ENCODE data around the gene ADRA2B.
"Not testable (repeated sequence)": the region's sequence is repeated elsewhere in the genome, so short reads cannot be mapped to it uniquely, and the experiment has no call there.

Gene ADRA2B

GRCh38 chr2:96089356-96090195 lies 26.8 kb downstream of the ADRA2B start:
- in situ Hi-C loops (cut with HindIII; ENCODE audit: low pct_unique_long_range_greater_than_20kb, low sequenced_read_pairs): no loop called here
- no peak for DNase-seq (ENCODE audit: low read depth in 1 of 2, low spot score in 1 of 2)
- TF ChIP-seq JUND (IDR thresholded peaks at IDR 0.05; ENCODE audit: low read depth): no peak

DNA sequence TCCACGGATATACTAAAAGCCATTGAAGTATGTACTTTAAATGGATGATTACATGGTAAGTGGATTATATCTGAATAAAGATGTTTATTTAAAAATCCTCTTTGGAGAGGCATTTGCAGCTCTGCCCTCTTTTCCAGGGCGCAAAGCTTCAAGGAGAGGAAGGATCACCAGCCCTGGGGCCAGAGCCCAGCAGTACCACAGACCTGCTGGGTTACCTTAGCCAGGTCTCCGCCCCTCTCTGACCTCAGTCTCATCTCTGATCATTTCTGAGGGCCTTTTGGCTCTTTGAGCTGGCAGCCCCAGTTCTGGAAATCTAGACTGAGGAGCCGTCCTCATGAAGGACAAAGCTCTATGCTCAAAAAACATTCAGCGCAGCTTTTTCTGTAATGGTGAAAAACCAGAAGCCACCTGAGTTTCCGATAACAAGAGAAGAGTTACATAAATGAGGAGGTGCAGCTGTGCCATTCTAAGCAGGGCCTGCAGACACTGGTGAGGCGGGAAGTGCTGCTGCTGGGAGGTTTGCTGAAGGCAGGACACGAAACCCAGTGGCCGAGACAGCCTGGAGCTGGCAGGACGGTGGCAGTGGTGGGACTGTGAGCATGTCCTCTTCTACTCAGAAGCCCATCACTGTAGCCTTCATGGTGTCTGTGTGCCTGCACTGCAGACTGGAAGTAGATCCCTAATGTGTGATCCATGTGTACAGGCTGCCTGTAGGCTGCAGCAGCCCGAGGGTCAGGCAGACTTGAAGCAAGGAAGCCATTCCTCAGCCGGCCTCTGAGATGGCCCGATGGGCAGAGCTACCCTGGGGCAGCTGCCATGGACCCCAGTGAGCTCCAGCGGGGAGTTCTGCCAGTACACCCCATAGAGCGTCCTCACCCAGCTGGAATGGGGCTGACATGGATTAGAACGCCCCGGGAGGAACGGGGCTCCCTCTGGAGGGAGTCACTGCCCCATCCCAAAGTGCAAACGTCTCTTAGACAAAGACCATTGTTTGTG lies 27.7 kb downstream of the ADRA2B start:
- no peak for DNase-seq (ENCODE audit: low read depth in 1 of 2, low spot score in 1 of 2)
- in situ Hi-C loops (cut with HindIII; ENCODE audit: low pct_unique_long_range_greater_than_20kb, low sequenced_read_pairs): no loop called here

GRCh38 chr2:96087130-96087529 lies 29.2 kb downstream of the ADRA2B start:
- DNase-seq (ENCODE audit: low read depth in 1 of 2, low spot score in 1 of 2): no peak
- in situ Hi-C loops (cut with HindIII; ENCODE audit: low pct_unique_long_range_greater_than_20kb, low sequenced_read_pairs): no loop called here
- TF ChIP-seq JUND (IDR thresholded peaks at IDR 0.05; ENCODE audit: low read depth): no peak

More for the DNA sequence above, 27.7 kb downstream of the ADRA2B start:
- TF ChIP-seq JUND (IDR thresholded peaks at IDR 0.05; ENCODE audit: low read depth): no peak

GRCh38 chr2:96085541-96086355 lies 30.6 kb downstream of the ADRA2B start:
- DNase-seq (ENCODE audit: low read depth in 1 of 2, low spot score in 1 of 2): no peak
- in situ Hi-C loops (cut with HindIII; ENCODE audit: low pct_unique_long_range_greater_than_20kb, low sequenced_read_pairs): no loop called here
- no peak for TF ChIP-seq JUND (IDR thresholded peaks at IDR 0.05; ENCODE audit: low read depth)

- in situ Hi-C loops (cut with HindIII; ENCODE audit: low pct_unique_long_range_greater_than_20kb, low sequenced_read_pairs); DNase-seq (ENCODE audit: low read depth in 1 of 2, low spot score in 1 of 2): not testable (repeated sequence)
These were observed 31.4 kb downstream of the ADRA2B start for GRCh38 chr2:96084858-96085518.

- DNase-seq (ENCODE audit: low read depth in 1 of 2, low spot score in 1 of 2): no peak
These were observed 32.1 kb downstream of the ADRA2B start for GRCh38 chr2:96083989-96084857.

DNA sequence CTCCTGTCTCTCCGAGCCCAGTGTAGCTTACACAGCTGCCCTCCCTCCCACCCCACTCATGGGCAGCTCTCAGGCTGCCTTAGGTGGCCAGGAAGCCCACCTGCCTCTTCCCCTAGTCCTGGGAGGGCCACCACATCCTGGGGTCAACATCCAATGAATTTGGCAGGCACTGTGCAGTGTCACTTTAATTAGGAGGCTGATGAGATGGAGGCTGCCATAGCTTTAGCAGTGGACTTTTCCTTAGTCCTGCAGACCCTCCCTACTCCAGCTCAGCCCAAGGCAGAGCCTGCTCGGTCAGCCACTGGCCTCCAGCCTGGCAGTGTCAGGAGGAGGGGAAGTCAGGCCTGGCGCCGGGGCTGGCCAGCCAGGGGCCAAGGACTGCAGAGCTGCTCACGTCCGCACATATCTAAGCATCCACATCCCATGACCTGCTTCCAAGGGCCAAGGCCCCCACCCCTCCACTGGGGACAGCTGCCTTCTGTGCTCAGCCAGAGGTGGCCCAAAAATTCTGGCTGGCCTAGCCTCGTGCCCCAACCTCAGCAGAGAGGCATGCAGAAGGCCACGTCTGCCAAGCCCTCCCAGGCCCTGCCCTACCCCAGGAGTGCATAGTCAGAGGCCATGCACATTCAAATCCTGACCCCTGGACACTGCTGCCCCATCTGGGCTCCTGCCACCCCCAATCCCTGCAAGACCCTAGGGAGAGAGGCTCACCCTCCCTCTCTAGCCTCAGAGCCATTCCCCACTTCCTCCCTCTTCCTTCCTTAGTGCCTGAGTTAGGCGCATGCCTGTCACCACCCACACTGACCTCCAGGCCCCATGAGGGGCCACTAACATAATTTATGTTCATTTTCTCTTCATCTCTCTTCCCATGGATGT lies 33.1 kb downstream of the ADRA2B start:
- no peak for DNase-seq (ENCODE audit: low read depth in 1 of 2, low spot score in 1 of 2)
- TF ChIP-seq JUND (IDR thresholded peaks at IDR 0.05; ENCODE audit: low read depth): no peak
- in situ Hi-C loops (cut with HindIII; ENCODE audit: low pct_unique_long_range_greater_than_20kb, low sequenced_read_pairs): no loop called here

More at GRCh38 chr2:96083989-96084857, 32.1 kb downstream of the ADRA2B start:
- no peak for TF ChIP-seq JUND (IDR thresholded peaks at IDR 0.05; ENCODE audit: low read depth)
- in situ Hi-C loops (cut with HindIII; ENCODE audit: low pct_unique_long_range_greater_than_20kb, low sequenced_read_pairs): no loop called here

- in situ Hi-C loops (cut with HindIII; ENCODE audit: low pct_unique_long_range_greater_than_20kb, low sequenced_read_pairs): no loop called here
- no peak for DNase-seq (ENCODE audit: low read depth in 1 of 2, low spot score in 1 of 2)
- no peak for TF ChIP-seq JUND (IDR thresholded peaks at IDR 0.05; ENCODE audit: low read depth)
These were observed 33.9 kb downstream of the ADRA2B start for GRCh38 chr2:96082211-96083063.

DNA sequence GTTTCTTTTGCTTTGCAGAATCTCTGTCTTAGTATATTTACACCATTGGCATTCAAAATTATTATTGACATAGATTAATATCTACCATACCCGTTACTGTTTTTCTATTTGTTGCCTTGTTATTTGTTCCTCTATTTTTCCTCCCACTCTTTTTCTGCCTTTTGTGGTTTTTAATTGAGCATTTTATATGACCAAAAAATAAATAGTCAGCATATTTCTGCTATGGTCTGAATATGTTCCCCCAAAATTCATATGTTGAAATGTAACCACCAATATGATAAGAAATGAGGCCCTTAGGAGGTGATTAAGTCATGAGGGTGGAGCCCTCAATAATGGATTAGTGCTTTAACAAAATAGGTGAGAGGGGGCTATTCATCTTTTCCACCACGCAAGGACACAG lies 35.3 kb downstream of the ADRA2B start:
- in situ Hi-C loops (cut with HindIII; ENCODE audit: low pct_unique_long_range_greater_than_20kb, low sequenced_read_pairs): no loop called here
- TF ChIP-seq JUND (IDR thresholded peaks at IDR 0.05; ENCODE audit: low read depth): no peak
- no peak for DNase-seq (ENCODE audit: low read depth in 1 of 2, low spot score in 1 of 2)

Measured in T47D (cell line).